Measurements from ENCODE around the gene FGF12. TPM values are rescaled to one million over a fixed set of nuclear protein-coding genes. Genes with fewer than 3 reads are reported as not detected.
"Not testable (repeated sequence)": the region's sequence is repeated elsewhere in the genome, so short reads cannot be mapped to it uniquely, and the experiment has no call there.

The FGF12 gene
- polyA plus RNA-seq, 1 experiment = not detected

DNA sequence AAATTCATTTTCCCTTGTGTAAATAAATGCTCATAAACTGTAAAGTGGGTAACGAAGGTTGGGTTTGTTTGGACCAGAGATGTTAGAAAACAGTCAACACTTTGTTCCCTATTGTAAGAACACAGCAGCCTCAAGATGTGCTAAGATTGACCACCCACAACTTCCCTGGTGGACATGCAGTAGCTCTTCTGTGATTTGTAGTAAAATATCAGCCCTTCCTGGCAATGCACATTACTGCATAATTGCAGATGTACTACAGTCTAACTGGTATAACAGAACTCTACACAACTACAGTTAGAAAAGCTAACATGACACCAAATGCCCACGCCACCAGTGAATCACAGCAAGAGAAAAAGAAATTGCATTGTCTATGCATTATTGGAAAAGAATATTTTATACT, 129.4 kb downstream of the FGF12 start:
- ChIA-PET CTCF (interaction anchor here (0.6 kb wide), 1 partner anchor 31 kb away, joined by 3 read pairs; no protein-coding TSS in a partner anchor), POLR2A (no interaction called here)
- H3K27ac ChIP-seq (ENCODE audit: low read depth, low read length) = no peak overlapping the region
- H3K4me3 ChIP-seq (ENCODE audit: low read depth, low read length) = no peak overlapping the region
- H3K9me3 ChIP-seq (ENCODE audit: control insufficient read depth, insufficient read depth, low read length) = no peaks in the 10 kb centered on the region
- TF ChIP-seq, protein P1, sequence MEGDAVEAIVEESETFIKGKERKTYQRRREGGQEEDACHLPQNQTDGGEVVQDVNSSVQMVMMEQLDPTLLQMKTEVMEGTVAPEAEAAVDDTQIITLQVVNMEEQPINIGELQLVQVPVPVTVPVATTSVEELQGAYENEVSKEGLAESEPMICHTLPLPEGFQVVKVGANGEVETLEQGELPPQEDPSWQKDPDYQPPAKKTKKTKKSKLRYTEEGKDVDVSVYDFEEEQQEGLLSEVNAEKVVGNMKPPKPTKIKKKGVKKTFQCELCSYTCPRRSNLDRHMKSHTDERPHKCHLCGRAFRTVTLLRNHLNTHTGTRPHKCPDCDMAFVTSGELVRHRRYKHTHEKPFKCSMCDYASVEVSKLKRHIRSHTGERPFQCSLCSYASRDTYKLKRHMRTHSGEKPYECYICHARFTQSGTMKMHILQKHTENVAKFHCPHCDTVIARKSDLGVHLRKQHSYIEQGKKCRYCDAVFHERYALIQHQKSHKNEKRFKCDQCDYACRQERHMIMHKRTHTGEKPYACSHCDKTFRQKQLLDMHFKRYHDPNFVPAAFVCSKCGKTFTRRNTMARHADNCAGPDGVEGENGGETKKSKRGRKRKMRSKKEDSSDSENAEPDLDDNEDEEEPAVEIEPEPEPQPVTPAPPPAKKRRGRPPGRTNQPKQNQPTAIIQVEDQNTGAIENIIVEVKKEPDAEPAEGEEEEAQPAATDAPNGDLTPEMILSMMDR (IDR thresholded peaks at IDR 0.05; ENCODE audit: low read depth, low read length) = no peak
- no peaks in the 10 kb centered on the region for H3K27me3 ChIP-seq (ENCODE audit: control insufficient read depth, insufficient read depth, low read length)
- no peak for DNase-seq (ENCODE audit: low read depth, low spot score)

DNA sequence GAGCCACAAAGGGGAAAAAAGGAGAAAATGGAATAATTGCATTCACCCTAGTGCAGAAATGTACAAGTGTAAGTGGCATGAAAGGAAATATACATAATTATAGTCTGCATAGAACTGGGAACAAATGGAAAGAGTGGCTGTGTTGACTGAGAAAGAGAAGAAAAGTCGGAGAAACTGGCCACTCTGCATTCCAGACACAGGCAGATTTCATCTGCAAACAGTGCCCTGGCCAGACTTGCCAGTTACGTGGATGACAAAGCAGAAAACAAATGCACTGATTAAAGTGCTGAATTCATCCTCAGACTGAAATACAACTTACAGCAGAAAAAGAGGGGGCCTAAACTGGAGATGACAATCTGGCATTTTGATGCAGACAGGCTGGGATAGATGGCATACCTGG, 129.8 kb downstream of the FGF12 start:
- Histone ChIP-seq H3K4me3 (ENCODE audit: low read depth, low read length) (no peak overlapping the region), H3K27ac (ENCODE audit: low read depth, low read length) (no peak overlapping the region), H3K9me3 (ENCODE audit: control insufficient read depth, insufficient read depth, low read length) (no peaks in the 10 kb centered on the region), H3K27me3 (ENCODE audit: control insufficient read depth, insufficient read depth, low read length) (no peaks in the 10 kb centered on the region)
- ChIA-PET POLR2A (no interaction called here), CTCF (interaction anchor here (0.6 kb wide), 1 partner anchor 30 kb away, joined by 3 read pairs; no protein-coding TSS in a partner anchor)
- no peak for DNase-seq (ENCODE audit: low read depth, low spot score)
- TF ChIP-seq, protein P1 (IDR thresholded peaks at IDR 0.05; ENCODE audit: low read depth, low read length) = no peak

DNA sequence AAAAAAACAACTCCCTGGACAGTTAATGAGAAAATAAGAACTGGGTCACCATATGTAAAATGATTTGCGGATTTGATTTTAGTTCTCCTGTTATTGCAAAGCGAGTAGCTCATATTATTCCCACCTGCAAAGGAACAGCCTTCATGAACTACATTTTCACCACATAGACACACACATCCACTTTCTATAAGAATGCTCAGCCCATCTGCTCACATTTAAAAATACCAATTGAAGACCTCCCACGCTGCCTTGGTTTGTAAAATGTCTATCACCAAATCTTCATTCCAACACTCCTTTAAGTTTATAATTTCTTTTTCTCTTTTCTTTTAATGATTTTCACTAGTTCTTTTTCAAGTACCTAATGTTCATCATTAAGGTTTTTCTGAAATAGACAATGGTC, 148.6 kb downstream of the FGF12 start:
- DNase-seq (ENCODE audit: low read depth, low spot score) = no peak
- TF ChIP-seq, protein P1 (IDR thresholded peaks at IDR 0.05; ENCODE audit: low read depth, low read length) = no peak
- CTCF ChIA-PET = no interaction called here
- Histone ChIP-seq H3K27me3 (ENCODE audit: control insufficient read depth, insufficient read depth, low read length) (no peaks in the 10 kb centered on the region), H3K4me3 (ENCODE audit: low read depth, low read length) (no peak overlapping the region), H3K9me3 (ENCODE audit: control insufficient read depth, insufficient read depth, low read length) (no peaks in the 10 kb centered on the region), H3K27ac (ENCODE audit: low read depth, low read length) (no peak overlapping the region)
- POLR2A ChIA-PET = no interaction called here

DNA sequence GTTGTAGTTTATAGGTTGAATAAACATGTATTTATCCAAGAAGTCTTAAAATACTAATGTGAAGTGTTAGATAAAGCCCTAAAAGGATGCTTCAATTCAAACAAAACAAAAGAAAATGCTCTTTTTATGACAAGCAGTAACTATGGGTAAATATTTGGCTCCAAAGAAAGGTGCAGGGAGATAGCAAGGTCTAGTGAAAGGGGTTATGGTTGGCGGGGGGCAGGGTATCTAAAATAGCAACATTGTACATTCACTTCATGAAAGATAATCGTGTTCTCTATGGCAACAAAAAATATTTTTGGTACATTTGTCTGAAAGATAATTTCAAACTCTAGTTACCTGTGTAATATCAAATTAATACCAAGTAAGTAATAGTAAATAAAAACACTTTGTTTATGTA, 149.5 kb downstream of the FGF12 start:
- ChIA-PET POLR2A (no interaction called here), CTCF (no interaction called here)
- TF ChIP-seq, protein P1 (IDR thresholded peaks at IDR 0.05; ENCODE audit: low read depth, low read length) = no peak
- Histone ChIP-seq H3K27ac (ENCODE audit: low read depth, low read length) (no peak overlapping the region), H3K4me3 (ENCODE audit: low read depth, low read length) (no peak overlapping the region), H3K9me3 (ENCODE audit: control insufficient read depth, insufficient read depth, low read length) (no peaks in the 10 kb centered on the region), H3K27me3 (ENCODE audit: control insufficient read depth, insufficient read depth, low read length) (no peaks in the 10 kb centered on the region)
- no peak for DNase-seq (ENCODE audit: low read depth, low spot score)

DNA sequence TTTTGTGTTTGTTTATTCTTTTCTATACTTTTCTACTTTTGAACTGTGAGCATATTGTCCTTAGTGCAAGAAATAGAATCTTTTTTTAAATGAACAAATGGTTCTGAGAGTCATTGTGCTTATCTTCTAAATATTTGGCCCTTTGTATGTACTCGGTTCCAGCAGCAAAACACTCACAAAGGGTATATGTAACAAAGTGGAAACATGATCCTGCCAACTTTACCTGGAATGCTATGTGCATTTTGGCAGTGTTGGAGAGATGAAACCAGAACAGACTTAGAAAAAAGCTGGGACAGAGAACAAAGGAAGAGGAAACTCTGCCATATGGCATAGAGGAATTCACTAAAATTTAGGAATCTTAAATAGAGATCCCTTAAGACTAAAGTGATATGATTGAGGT, 150.1 kb downstream of the FGF12 start:
- ChIA-PET CTCF (no interaction called here), POLR2A (no interaction called here)
- TF ChIP-seq, protein P1 (IDR thresholded peaks at IDR 0.05; ENCODE audit: low read depth, low read length) = no peak
- Histone ChIP-seq H3K27ac (ENCODE audit: low read depth, low read length) (no peak overlapping the region), H3K4me3 (ENCODE audit: low read depth, low read length) (no peak overlapping the region), H3K9me3 (ENCODE audit: control insufficient read depth, insufficient read depth, low read length) (no peaks in the 10 kb centered on the region), H3K27me3 (ENCODE audit: control insufficient read depth, insufficient read depth, low read length) (no peaks in the 10 kb centered on the region)
- DNase-seq (ENCODE audit: low read depth, low spot score) = no peak

DNA sequence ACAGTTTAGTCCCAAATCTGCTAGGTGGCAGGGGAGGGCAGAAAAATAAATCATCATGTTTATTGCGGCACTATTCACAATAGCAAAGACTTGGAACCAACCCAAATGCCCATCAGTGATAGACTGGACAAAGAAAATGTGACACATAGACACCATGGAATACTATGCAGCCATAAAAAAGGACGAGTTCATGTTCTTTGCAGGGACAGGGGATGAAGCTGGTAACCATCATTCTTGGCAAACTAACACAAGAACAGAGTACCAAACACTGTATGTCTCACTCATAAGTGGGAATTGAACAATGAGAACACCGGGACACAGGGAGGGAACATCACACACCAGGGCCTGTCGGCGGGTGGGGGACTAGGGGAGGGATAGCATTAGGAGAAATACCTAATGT, 150.6 kb downstream of the FGF12 start:
- H3K4me3 ChIP-seq (ENCODE audit: low read depth, low read length); DNase-seq (ENCODE audit: low read depth, low spot score); H3K27ac ChIP-seq (ENCODE audit: low read depth, low read length); POLR2A ChIA-PET; H3K27me3 ChIP-seq (ENCODE audit: control insufficient read depth, insufficient read depth, low read length); CTCF ChIA-PET; H3K9me3 ChIP-seq (ENCODE audit: control insufficient read depth, insufficient read depth, low read length): not testable (repeated sequence)
